T-helper 2 cell (primary cell): ENCODE results near the gene MARS1.

Source experiments
- DNase-seq, 5 experiments: peaks; one replicate each; pipeline versions ENCODE4 v3.0.0 to v3.0.0-alpha.2; 2012 to 2022

MARS1 gene

DNA sequence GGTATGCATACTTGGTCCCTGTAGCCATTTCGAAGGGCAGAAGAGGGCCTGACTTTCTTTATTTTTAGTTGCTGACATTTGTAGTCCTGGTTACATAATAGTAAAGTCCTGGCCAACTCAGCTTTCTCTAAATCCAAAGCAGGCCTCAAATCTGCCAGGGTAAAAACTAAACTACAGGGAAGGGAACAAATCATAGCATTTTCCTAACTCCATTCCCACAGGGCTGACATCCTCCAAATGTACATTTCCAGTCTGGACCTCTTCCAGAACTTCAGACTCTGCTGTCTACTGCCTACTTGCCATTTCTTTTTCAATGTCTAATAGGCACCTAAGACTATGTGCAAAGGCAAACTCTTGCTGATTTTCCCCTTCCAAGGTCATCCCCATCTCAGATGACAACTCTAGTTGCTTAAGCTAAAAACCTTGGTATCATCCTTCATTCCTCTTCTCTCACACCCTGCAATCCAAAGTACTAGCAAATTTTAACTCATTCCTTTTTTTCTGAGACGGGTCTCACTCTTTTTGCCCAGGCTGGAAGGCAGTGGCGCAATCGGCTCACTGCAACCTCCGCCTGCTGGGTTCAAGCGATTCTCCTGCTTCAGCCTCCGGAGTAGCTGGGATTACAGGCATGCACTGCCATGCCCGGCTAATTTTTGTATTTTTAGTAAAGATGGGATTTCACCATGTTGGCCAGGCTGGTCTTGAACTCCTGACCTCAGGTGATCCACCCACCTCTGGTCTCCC, 30.5 kb downstream of the MARS1 start:
- DNase-seq = no peak

DNA sequence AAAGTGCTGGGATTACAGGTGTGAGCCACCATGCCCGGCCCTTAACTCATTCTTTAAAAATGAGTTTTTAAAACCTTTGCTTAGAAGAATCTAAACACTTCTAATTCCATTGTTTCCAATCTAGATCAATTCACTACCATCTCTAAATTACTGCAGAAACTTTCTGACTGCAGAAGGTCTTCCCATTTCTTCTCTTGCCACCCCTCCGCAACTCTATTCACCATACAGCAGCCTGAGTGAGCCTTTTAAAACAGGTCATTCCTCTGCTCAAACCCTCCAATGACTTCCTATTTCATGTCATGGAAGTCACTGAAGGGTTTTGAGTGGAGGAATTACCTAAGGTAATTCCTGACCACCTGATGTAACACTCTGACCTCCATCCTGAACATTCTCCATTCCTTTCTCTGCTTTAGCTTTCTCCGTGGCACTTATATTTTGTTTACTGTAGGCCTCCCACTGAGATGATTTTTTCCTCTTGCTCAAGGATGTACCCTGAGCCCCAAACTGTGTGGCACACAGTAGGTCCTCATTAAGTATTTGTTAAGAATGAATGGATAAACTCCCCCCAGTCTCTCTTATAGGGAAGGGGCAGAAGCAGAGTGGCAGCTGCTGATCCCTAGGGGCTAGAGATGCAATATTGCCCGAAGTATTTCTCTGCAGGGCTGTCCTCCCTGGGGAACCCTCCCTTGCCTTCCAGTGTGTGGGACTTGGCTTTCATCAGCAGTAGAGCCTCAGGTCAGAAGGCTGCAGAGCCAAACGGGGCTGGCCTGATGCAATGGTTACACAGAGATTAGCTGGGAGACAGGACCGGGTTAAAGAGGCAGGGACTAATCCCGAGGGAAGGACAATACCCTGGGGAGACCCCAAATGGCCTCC, 31.3 kb downstream of the MARS1 start:
- no peak for DNase-seq

DNA sequence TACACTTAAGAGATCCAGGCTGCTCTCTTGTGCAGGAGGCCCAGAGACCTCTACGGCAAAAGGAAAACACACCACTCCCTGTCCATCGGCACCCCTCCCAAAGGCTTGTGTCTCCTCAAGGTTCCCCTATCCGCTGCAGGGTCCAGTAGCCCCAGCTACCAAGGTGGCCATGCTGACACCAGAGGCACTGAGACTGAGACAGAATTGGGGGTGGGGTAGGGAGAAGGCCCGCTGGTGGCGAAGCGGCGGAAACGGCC, 31.9 kb downstream of the MARS1 start:
- peak in 1 of 5 experiments; percentile 16 for DNase-seq

DNA sequence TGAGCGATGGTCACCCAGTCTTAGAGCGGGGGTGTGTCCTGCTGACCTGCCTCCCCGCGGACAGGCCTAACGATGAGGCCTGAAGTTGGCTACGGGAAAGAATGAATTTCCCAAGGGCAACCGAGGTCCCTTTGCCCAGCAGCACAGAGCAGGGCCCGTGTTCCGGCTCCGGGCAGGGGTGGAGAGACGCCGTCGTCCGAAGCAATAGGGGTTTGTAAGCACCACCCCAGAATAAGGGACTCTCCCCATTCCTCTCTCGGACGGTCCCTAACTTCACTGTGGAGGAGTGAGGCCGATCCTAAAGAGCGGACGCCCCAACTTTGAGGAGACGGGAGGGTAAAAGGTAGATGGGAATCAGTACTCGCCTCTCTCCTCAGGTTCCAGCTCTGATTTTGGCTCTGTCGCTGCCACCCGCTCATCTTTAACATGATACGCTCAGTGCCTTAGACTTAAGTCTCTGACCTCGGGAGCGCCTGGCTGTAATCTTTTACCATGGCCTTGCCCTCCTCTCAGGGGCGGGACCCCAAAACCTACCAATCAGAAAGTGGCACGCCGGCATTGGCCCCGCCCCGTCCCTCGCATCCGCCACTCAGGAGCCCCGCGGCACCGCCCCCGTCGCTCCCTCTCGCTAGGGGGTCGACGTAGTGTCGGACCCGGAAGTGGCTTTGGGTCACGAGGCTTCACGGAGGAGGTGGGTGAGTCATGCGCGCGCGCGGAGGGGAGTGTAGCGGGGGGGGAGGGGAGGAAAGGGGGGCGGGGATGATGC, 32.4 kb downstream of the MARS1 start, which contains the start of gene DDIT3:
DDIT3 (minus strand) TSS at position 462 of the 766 bp plus-strand sequence. CDS start 3,108 bp downstream, outside the sequence.
- peak; percentile 99 to 100 (median 99) for DNase-seq

DNA sequence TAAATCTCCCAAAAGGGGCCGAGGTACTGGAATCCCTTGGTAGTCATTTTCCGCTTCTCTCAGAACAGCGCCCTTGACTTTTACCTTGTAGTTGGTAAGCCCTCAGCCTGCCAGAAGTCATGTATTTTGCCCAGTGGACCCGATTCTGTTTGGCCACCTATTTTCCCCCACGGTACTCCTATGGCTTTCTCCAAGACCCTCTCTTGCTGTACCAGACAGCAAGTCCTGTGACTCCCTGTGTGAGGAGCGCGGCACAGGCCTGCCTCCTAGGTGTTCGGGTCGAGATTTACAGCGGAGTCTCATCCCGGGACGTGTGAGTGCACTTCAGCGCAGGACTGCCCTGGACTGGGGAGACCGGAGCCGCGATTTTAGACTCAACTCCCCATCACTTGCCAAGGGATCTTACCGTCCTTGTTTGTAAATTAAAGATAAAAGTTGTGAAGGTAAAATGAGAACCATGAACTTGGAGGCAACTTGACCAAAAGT, 33.7 kb downstream of the MARS1 start:
- no peak for DNase-seq

GRCh38 chr12:57522011-57522886, 34.4 kb downstream of the MARS1 start, which contains the start of gene MBD6:
Gene MBD6, plus strand, starts transcription at chr12:57522824. Its CDS starts 1,480 bp downstream, at chr12:57524304.
- peak; percentile 82 to 95 (median 88) for DNase-seq

GRCh38 chr12:57522887-57523705, 35.2 kb downstream of the MARS1 start:
- peak in 3 of 5 experiments; percentile 24 to 57 (median 49) for DNase-seq

- DNase-seq = peak in 1 of 5 experiments; percentile 13
Observed at GRCh38 chr12:57523706-57524614, 36.1 kb downstream of the MARS1 start.

DNA sequence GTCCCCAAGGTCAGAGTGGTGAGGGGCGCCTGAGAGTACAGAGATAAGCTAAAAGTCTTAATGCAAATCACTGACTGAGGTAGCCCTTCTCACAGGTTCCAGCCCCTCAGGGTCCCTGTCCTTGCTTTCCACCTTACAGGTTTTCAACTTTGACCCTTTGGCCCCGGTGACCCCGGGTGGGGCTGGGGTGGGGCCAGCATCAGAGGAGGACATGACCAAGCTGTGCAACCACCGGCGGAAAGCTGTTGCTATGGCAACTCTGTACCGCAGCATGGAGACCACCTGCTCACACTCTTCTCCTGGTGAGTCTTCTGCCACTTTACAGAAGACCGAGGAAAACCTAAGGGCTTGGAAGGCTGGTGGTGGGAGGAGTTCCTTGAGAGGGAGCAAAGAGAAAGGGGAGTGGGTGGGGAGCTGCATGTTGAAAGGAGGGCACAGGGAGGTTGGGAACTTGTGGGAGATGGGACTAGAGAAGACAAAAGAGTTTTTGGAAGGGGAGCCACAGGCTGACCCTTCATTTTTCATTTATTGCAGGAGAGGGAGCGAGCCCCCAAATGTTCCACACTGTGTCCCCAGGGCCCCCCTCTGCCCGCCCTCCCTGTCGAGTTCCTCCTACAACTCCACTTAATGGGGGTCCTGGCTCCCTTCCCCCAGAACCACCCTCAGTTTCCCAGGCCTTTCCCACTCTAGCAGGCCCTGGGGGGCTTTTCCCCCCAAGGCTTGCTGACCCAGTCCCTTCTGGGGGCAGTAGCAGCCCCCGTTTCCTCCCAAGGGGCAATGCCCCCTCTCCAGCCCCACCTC, 37.1 kb downstream of the MARS1 start:
- DNase-seq = no peak

- DNase-seq = no peak
Observed at GRCh38 chr12:57525615-57526383, 37.9 kb downstream of the MARS1 start.

GRCh38 chr12:57526477-57527126, 38.7 kb downstream of the MARS1 start:
- DNase-seq = no peak

DNA sequence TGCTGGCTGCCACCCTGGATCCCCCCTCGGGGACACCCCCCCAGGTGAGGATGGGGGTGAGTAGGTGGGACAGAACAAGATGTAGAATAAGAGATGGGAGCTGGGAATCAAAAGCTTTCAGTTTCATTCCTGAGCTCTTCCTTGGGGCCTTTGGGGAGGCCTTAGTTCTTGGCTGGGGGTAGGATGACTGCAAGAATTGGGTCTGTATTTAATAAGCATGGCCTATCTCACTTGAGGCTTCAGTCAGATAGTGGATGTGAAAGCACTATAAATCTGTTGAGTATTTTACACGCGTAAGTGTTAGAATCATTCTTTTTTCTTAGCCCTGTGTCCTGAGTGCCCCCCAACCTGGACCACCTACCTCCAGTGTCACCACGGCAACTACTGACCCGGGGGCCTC, 39.3 kb downstream of the MARS1 start:
- DNase-seq = no peak

GRCh38 chr12:57528176-57528575, 40.3 kb downstream of the MARS1 start:
- DNase-seq = no peak

DNA sequence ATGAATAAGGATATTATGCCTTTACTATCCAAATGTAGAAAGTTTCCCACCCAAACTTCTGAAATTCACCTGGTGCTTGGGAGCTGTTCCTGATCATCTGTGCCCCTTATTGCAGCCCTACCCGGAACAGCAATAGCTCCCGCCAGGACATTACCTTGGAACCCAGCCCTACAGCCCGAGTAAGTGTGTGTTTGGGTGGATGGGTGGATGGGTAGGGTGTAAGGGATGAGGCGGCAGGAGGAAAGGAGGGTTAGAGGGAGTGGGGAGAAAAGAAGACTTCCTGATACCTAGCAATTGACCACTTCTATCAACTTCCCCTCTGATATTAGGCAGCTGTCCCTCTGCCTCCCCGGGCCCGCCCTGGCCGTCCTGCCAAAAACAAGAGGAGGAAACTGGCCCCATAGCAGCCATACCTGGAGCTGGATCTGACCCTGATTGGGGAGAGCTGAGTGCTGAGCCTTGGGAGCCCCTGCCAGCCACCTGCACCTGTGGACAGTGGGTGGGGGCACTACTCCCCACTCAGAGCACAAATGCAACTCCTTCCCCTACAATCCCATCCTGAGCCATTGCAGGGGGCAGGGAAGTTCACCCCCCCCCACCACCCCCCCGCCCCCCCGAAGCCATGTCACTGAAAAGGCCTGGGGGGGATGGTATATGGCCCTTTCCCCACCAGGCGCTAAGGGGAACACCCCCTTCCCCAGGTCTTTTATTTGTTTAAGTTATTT, 41.1 kb downstream of the MARS1 start:
- no peak for DNase-seq

DNA sequence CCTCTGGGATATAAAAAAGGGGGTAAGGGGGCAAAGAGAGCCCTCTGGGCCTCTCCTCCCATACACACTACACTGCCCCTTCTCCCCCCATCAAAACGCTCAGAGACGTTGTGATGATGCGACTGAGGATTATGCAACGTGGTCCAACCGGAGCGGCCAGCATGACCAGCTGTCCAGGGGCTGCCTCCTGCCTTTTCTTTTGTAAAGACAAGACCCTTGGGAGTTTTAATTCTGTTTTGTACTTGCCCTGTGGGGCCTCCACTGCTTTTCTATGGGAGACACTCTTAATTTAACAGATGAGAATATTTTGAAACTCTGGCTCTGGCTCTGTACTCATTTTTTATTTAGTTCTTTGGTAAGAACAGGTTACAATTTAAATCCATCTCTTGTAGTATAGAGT, 42.0 kb downstream of the MARS1 start:
- no peak for DNase-seq

DNA sequence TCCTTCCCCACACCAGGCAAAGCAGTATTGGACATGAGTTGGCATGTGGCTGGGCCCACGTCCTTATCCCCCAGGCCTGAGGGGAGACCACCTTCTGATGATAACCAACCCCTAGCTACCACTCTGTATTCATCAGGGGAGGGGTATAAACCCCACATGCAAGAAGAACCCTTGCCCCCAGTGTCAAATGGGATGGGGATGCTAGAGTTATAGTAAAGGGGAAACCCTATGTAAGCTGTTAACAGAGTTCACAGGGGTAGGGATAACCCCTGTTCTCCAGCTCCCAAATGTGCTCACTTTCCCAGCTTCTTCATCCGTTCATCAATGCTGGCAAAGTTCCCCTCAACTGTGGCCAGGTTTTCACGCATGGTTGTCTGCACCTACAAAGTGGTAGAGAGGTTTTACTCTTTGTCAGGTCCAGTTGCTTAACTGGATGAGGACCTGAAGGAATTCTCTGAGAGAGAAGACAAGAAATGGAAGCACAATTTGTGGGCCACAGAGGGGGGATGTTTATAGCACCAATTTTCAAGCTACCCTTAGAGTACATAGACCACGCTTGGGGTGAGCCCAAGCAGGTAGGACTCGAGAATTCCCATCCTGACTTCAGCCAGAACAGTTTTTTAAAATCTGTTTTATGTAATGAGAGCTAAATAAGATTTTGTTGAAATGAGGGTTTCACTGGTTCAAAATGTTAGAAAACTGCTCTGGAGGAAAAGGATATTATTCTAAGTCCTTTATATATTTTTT, 42.7 kb downstream of the MARS1 start:
- DNase-seq = no peak
